B cell (primary cell): ENCODE results near the gene LRIG1. TPM values are rescaled to one million over a fixed set of nuclear protein-coding genes. Genes with fewer than 3 reads are reported as not detected.
"Not testable (repeated sequence)": the region's sequence is repeated elsewhere in the genome, so short reads cannot be mapped to it uniquely, and the experiment has no call there.

Experiments used
- ATAC-seq: fragments of 200-7000 bp; cut with Tn5 transposase; one replicate; pipeline ENCODE4 v1.10.0; 2021; ENCODE audit warnings: low read depth, mild to moderate bottlenecking, moderate number of reproducible peaks, moderate library complexity
- CTCF ChIA-PET: fragments of 350-600 bp; sonication (Branson Sonifier 250); formaldehyde crosslinking; loops from one replicate; lab custom pipeline; 2021; ENCODE audit warnings: antibody characterized with exemption, inconsistent platforms; lab: Charles Lee
- POLR2A ChIA-PET: fragments of 350-600 bp; sonication (Branson Sonifier 250); formaldehyde crosslinking; loops from one replicate; lab custom pipeline; 2021; ENCODE audit warnings: antibody characterized with exemption; lab: Charles Lee
- DNase-seq: peaks from one replicate; pipeline ENCODE4 v3.0.0; 2013
- H2AFZ ChIP-seq: 2 replicates; pipeline ENCODE4 v1.6.1; 2012; ENCODE audit warnings: mild to moderate bottlenecking, low read depth, low read length; ENCODE audit not compliant: insufficient read depth, poor library complexity, severe bottlenecking
- H3K27ac ChIP-seq, 2 donors: 1 replicate in 1 of 2; 2 replicates in 1 of 2; pipeline ENCODE4 v1.5.1; 2012 to 2013; ENCODE audit warnings: low read length in 2 of 2, mild to moderate bottlenecking in 2 of 2, moderate library complexity in 1 of 2
- H3K27me3 ChIP-seq, 4 experiments: fragments of 200-600 bp in 1 of 4; sonication (generic) in 1 of 4; replicated peaks in 1 of 4; 1 replicate in 2 of 4; 2 replicates in 2 of 4; pipeline versions ENCODE4 v1.6.1 to v1.7.0; 2013 to 2016; ENCODE audit warnings: low read length in 3 of 4, mild to moderate bottlenecking in 2 of 4, mixed read lengths in 1 of 4, moderate library complexity in 1 of 4; ENCODE audit not compliant: insufficient read depth in 4 of 4, control insufficient read depth in 3 of 4; ENCODE audit errors: control extremely low read depth in 1 of 4
- H3K36me3 ChIP-seq, 2 experiments: replicated peaks in 1 of 2; 1 replicate in 1 of 2; 2 replicates in 1 of 2; pipeline versions ENCODE4 v1.6.1 to v1.7.1; 2013; ENCODE audit warnings: low read length in 1 of 2; ENCODE audit not compliant: insufficient read depth in 2 of 2, control insufficient read depth in 1 of 2; ENCODE audit errors: control extremely low read depth in 1 of 2, extremely low read depth in 1 of 2
- H3K4me1 ChIP-seq, 2 donors: fragments of 200-600 bp in 1 of 2; sonication (generic) in 1 of 2; 1 replicate in 1 of 2; 2 replicates in 1 of 2; pipeline versions ENCODE4 v1.5.1 to v1.6.1; 2013 to 2017; ENCODE audit warnings: low read length in 2 of 2; ENCODE audit not compliant: control insufficient read depth in 2 of 2, insufficient read depth in 2 of 2
- H3K4me2 ChIP-seq: replicated peaks from 2 replicates; pipeline ENCODE3; 2012; ENCODE audit warnings: mild to moderate bottlenecking, low read depth, low read length; ENCODE audit not compliant: poor library complexity, severe bottlenecking
- H3K4me3 ChIP-seq, 5 experiments: fragments of 200-600 bp in 1 of 5; sonication (generic) in 1 of 5; 1 replicate in 3 of 5; 2 replicates in 2 of 5; pipeline versions ENCODE4 v1.5.1 to v1.7.0; 2011 to 2016; ENCODE audit warnings: low read length in 4 of 5, mild to moderate bottlenecking in 4 of 5, low read depth in 2 of 5, control low read depth in 1 of 5, moderate library complexity in 1 of 5; ENCODE audit not compliant: insufficient read depth in 1 of 5; ENCODE audit errors: control extremely low read depth in 1 of 5, extremely low read depth in 1 of 5
- H3K79me2 ChIP-seq: fragments of 200-600 bp; sonication (generic); one replicate; pipeline ENCODE4 v1.6.0; 2016; ENCODE audit warnings: low read length; ENCODE audit not compliant: control insufficient read depth, insufficient read depth
- H3K9ac ChIP-seq: fragments of 200-600 bp; sonication (generic); 2 replicates; pipeline ENCODE4 v1.6.1; 2017; ENCODE audit warnings: mild to moderate bottlenecking, low read length, moderate library complexity
- H3K9me3 ChIP-seq, 3 donors: one replicate each; pipeline versions ENCODE4 v1.6.1 to v1.7.1; 2013; ENCODE audit warnings: low read length in 2 of 3; ENCODE audit not compliant: control insufficient read depth in 2 of 3, insufficient read depth in 1 of 3; ENCODE audit errors: control extremely low read depth in 1 of 3
- H4K20me1 ChIP-seq: 2 replicates; pipeline ENCODE4 v1.6.0; 2012; ENCODE audit warnings: mild to moderate bottlenecking, low read length; ENCODE audit not compliant: insufficient read depth, control insufficient read depth, poor library complexity, severe bottlenecking
- H3K27ac Mint-ChIP-seq: one replicate; pipeline ENCODE4 v1.8.0; 2021; ENCODE audit warnings: mixed read lengths
- H3K27me3 Mint-ChIP-seq: one replicate; pipeline ENCODE4 v1.8.0; 2021; ENCODE audit warnings: mixed read lengths
- H3K4me1 Mint-ChIP-seq: one replicate; pipeline ENCODE4 v1.8.0; 2021; ENCODE audit warnings: mixed read lengths
- H3K4me3 Mint-ChIP-seq: one replicate; pipeline ENCODE4 v1.8.0; 2021; ENCODE audit warnings: mixed read lengths
- H3K9me3 Mint-ChIP-seq: one replicate; pipeline ENCODE4 v1.8.0; 2022; ENCODE audit warnings: mixed read lengths; ENCODE audit not compliant: insufficient read depth
- CTCF ChIP-seq: fragments of 200-600 bp; IDR thresholded peaks from one replicate; pipeline ENCODE4 v1.8.0; 2022; ENCODE audit warnings: antibody characterized with exemption, mild to moderate bottlenecking
- EZH2 ChIP-seq: IDR thresholded peaks from 2 replicates; pipeline ENCODE4 v1.6.1; 2012; ENCODE audit warnings: borderline replicate concordance, low read depth, mild to moderate bottlenecking, moderate library complexity, low read length; ENCODE audit not compliant: insufficient read depth, poor library complexity, severe bottlenecking
- WGBS: methylation state at CpG from one replicate; pipeline ENCODE4 v1.1.5; 2013; ENCODE audit warnings: missing lambda C conversion rate; ENCODE audit not compliant: insufficient coverage; 5-methylcytosine and 5-hydroxymethylcytosine counted together
- intact Hi-C: fragments of 100-400 bp; cut with micrococcal nuclease; formaldehyde crosslinking; loops from one replicate; pipeline ENCODE4 v1.10.0; 2022
- polyA plus RNA-seq: library from polyadenylated mRNA; depleted of rRNA; stranded (reverse); fragments of >200 nt; gene quantifications from 2 replicates; pipeline ENCODE4 v1.2.3, GENCODE V29; 2012
- total RNA-seq, 2 donors: library from RNA; stranded (reverse); fragments of 120-200 nt in 1 of 2; gene quantifications; 1 replicate in 1 of 2; 2 replicates in 1 of 2; pipeline versions ENCODE4 v1.2.3 to v1.2.4, GENCODE V29; 2013 to 2022

LRIG1 gene
- total and polyA plus RNA-seq, 2 donors (not counting 1 experiment from before 2014, with no cell fraction given), result 9.2 to 12.4 TPM

DNA sequence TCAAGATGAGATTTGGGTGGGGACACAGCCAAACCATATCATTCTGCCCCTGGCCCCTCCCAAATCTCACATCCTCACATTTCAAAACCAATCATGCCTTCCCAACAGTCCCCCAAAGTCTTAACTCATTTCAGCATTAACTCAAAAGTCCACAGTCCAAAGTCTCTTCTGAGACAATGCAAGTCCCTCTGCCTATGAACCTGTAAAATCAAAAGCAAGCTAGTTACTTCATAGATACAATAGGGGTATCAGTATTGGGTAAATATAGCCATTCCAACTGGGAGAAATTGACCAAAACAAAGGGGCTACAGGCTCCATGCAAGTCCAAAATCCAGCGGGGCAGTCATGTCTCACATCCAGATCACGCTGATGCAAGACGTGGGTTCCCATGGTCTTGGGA lies 79.7 kb downstream of the LRIG1 start:
- H3K27ac Mint-ChIP-seq, H3K27me3 Mint-ChIP-seq, H3K4me3 Mint-ChIP-seq, H3K79me2 ChIP-seq, H4K20me1 ChIP-seq, H3K27me3 ChIP-seq, H3K4me1 ChIP-seq, DNase-seq, POLR2A ChIA-PET, H3K36me3 ChIP-seq, intact Hi-C loops, H3K4me1 Mint-ChIP-seq, ATAC-seq, H2AFZ ChIP-seq, H3K4me3 ChIP-seq, H3K27ac ChIP-seq, H3K4me2 ChIP-seq, H3K9ac ChIP-seq: not testable (repeated sequence)
- CTCF ChIA-PET, result interaction anchor here (1.2 kb wide), 1 partner anchor 13 kb away, joined by 3 read pairs; no protein-coding TSS in a partner anchor
- 100% methylated on average over 3 of the region's 3 CpGs for WGBS
- H3K9me3 ChIP-seq, result peaks cover 0 to 19% (median 8%) of the 10 kb centered on the region in 3 donors
- H3K9me3 Mint-ChIP-seq, result peaks cover 11% of the 10 kb centered on the region

DNA sequence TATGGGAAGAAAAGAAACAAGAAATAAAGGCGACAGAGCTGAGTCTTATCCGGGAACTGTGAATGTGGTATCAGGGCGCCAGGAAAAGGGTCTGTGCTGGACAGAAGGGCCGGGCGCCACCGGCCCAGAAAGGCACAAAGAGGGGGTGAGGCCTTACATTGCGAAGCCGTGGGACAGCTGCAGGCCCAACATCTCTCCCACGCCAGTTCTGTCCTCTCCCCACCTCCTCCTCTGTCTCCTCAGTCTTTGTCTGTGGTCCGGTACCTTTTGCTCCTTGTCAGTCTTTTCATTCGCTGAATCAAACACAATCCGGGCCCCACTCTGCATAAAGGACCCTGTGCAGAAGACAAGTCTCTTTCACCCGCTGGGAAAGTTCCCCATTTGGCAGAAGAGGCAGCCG lies 81.8 kb downstream of the LRIG1 start:
- no peaks in the 10 kb centered on the region for H3K27me3 Mint-ChIP-seq
- Histone ChIP-seq H2AFZ (no peak overlapping the region), H3K9me3 (peaks cover 0 to 19% (median 8%) of the 10 kb centered on the region in 3 donors), H3K36me3 (peaks cover 0 to 2% of the 10 kb centered on the region in 2 experiments), H3K27me3 (no peaks in the 10 kb centered on the region), H3K4me3 (no peak overlapping the region), H3K4me2 (no peak overlapping the region), H3K27ac (no peak overlapping the region), H3K79me2 (no peaks in the 10 kb centered on the region), H4K20me1 (no peaks in the 10 kb centered on the region), H3K4me1 (no peaks in the 10 kb centered on the region), H3K9ac (no peak overlapping the region)
- 97% methylated on average over 14 of the region's 14 CpGs for WGBS
- DNase-seq (no peak), ATAC-seq (no peak)
- TF ChIP-seq CTCF (no peak), EZH2 (no peak)
- no peak overlapping the region for H3K27ac Mint-ChIP-seq
- ChIA-PET CTCF (no interaction called here), POLR2A (no interaction called here)
- peaks cover 11% of the 10 kb centered on the region for H3K9me3 Mint-ChIP-seq
- H3K4me3 Mint-ChIP-seq, result no peak overlapping the region
- H3K4me1 Mint-ChIP-seq, result no peaks in the 10 kb centered on the region
- intact Hi-C loops, result no loop called here
